IMR-90 (cell line): ENCODE measurements around the gene TP63. TPM values are rescaled to one million over a fixed set of nuclear protein-coding genes. Genes with fewer than 3 reads are reported as not detected.

Experiments
- ATAC-seq: fragments of 200-7000 bp; cut with Tn5 transposase; 2 replicates; pipeline ENCODE4 v1.9.1; 2020; ENCODE audit warnings: low read depth, mild to moderate bottlenecking, moderate library complexity
- BruUV-seq: library from RNA; stranded (reverse); fragments of 400-500 nt; replicated peaks from 2 replicates; lab custom pipeline; 2021; lab: Mats Ljungman, UMichigan
- CTCF ChIA-PET: fragments of 300-600 bp; formaldehyde crosslinking; extraction: SDS; loops from one replicate; lab custom pipeline; 2021; ENCODE audit warnings: antibody characterized with exemption; lab: Yijun Ruan, JAX
- POLR2A ChIA-PET: fragments of 300-600 bp; sonication (Branson Sonifier 250); formaldehyde crosslinking; loops from one replicate; lab custom pipeline; 2022; ENCODE audit warnings: antibody characterized with exemption; ENCODE audit not compliant: unreplicated experiment; lab: Charles Lee
- DNase-seq: peaks from one replicate; pipeline ENCODE4 v3.0.0; 2013
- H2AFZ ChIP-seq: replicated peaks from 2 replicates; pipeline ENCODE3; 2013; ENCODE audit warnings: low read length, mild to moderate bottlenecking; ENCODE audit not compliant: poor library complexity
- H2AK5ac ChIP-seq: 2 replicates; pipeline ENCODE4 v1.6.1; 2013; ENCODE audit warnings: low read depth, low read length, inconsistent platforms
- H2AK9ac ChIP-seq: replicated peaks from 2 replicates; pipeline ENCODE3; 2013; ENCODE audit warnings: mild to moderate bottlenecking, low read depth, low read length, moderate library complexity; ENCODE audit not compliant: poor library complexity
- H2BK120ac ChIP-seq: 2 replicates; pipeline ENCODE4 v1.6.1; 2013; ENCODE audit warnings: low read depth, low read length, inconsistent platforms
- H2BK15ac ChIP-seq: 3 replicates; pipeline ENCODE4 v1.6.1; 2013; ENCODE audit warnings: low read depth, low read length, inconsistent platforms
- H2BK20ac ChIP-seq: 2 replicates; pipeline ENCODE4 v1.6.1; 2013; ENCODE audit warnings: low read depth, mild to moderate bottlenecking, inconsistent platforms, low read length, moderate library complexity
- H2BK5ac ChIP-seq: 2 replicates; pipeline ENCODE4 v1.6.1; 2013; ENCODE audit warnings: mild to moderate bottlenecking, low read depth, low read length, inconsistent platforms; ENCODE audit not compliant: poor library complexity, severe bottlenecking
- H3K14ac ChIP-seq: replicated peaks from 2 replicates; pipeline ENCODE4 v1.6.1; 2013; ENCODE audit warnings: low read depth, low read length, inconsistent platforms
- H3K18ac ChIP-seq: 2 replicates; pipeline ENCODE4 v1.6.1; 2013; ENCODE audit warnings: low read depth, low read length, control low read depth
- H3K23ac ChIP-seq: 2 replicates; pipeline ENCODE4 v1.6.1; 2013; ENCODE audit warnings: low read depth, low read length, inconsistent platforms
- H3K27ac ChIP-seq: 2 replicates; pipeline ENCODE4 v1.5.1; 2013; ENCODE audit warnings: mild to moderate bottlenecking, control low read depth, low read length; ENCODE audit not compliant: insufficient read depth
- H3K27me3 ChIP-seq: 2 replicates; pipeline ENCODE4 v1.6.1; 2013; ENCODE audit warnings: low read length; ENCODE audit not compliant: control insufficient read depth, insufficient read depth
- H3K36me3 ChIP-seq: 2 replicates; pipeline ENCODE4 v1.6.1; 2013; ENCODE audit warnings: low read length, mixed read lengths; ENCODE audit not compliant: control insufficient read depth, insufficient read depth
- H3K4ac ChIP-seq: 2 replicates; pipeline ENCODE4 v1.6.1; 2013; ENCODE audit warnings: low read depth, low read length, inconsistent platforms
- H3K4me1 ChIP-seq: 2 replicates; pipeline ENCODE4 v1.6.1; 2013; ENCODE audit warnings: low read length, mixed read lengths; ENCODE audit not compliant: control insufficient read depth, insufficient read depth
- H3K4me2 ChIP-seq: 2 replicates; pipeline ENCODE4 v1.6.1; 2013; ENCODE audit warnings: low read depth, mild to moderate bottlenecking, control low read depth, low read length, moderate library complexity
- H3K4me3 ChIP-seq: 2 replicates; pipeline ENCODE4 v1.5.1; 2013; ENCODE audit warnings: low read depth, mild to moderate bottlenecking, control low read depth, low read length, moderate library complexity; ENCODE audit not compliant: insufficient read depth
- H3K56ac ChIP-seq: 2 replicates; pipeline ENCODE4 v1.6.1; 2013; ENCODE audit warnings: low read length, inconsistent platforms; ENCODE audit not compliant: insufficient read depth; ENCODE audit errors: extremely low read depth
- H3K79me1 ChIP-seq, 2 experiments: 2 replicates each; pipeline ENCODE4 v1.6.1; 2013; ENCODE audit warnings: low read length in 2 of 2, inconsistent platforms in 1 of 2, low read depth in 1 of 2
- H3K9ac ChIP-seq: 2 replicates; pipeline ENCODE4 v1.6.1; 2013; ENCODE audit warnings: low read depth, low read length, control low read depth
- H3K9me1 ChIP-seq: 2 replicates; pipeline ENCODE4 v1.6.1; 2013; ENCODE audit warnings: low read length, inconsistent platforms; ENCODE audit not compliant: insufficient read depth
- H3K9me3 ChIP-seq: 2 replicates; pipeline ENCODE4 v1.6.1; 2013; ENCODE audit warnings: low read length; ENCODE audit not compliant: control insufficient read depth, insufficient read depth
- H4K20me1 ChIP-seq: 2 replicates; pipeline ENCODE4 v1.6.1; 2013; ENCODE audit warnings: low read length, inconsistent platforms; ENCODE audit not compliant: insufficient read depth
- H4K5ac ChIP-seq: 2 replicates; pipeline ENCODE4 v1.6.1; 2013; ENCODE audit warnings: mild to moderate bottlenecking, low read depth, low read length, control low read depth
- H4K8ac ChIP-seq, 2 experiments: 2 replicates each; pipeline ENCODE4 v1.6.1; 2013; ENCODE audit warnings: low read depth in 2 of 2, low read length in 2 of 2, control low read depth in 1 of 2, inconsistent platforms in 1 of 2
- H4K91ac ChIP-seq: 2 replicates; pipeline ENCODE4 v1.6.1; 2013; ENCODE audit warnings: low read depth, low read length, inconsistent platforms; ENCODE audit not compliant: insufficient read depth
- BHLHE40 ChIP-seq: fragments of 150-350 bp; IDR thresholded peaks from 2 replicates; pipeline ENCODE4 v1.6.1; 2016; ENCODE audit warnings: mild to moderate bottlenecking, low read depth, low read length
- CEBPB ChIP-seq: IDR thresholded peaks from 2 replicates; pipeline ENCODE4 v1.6.1; 2012; ENCODE audit warnings: low read depth, low read length, improper control_type of control experiment
- CTCF ChIP-seq: conservative IDR thresholded peaks from 2 replicates; pipeline ENCODE4 v1.5.1; 2012; ENCODE audit warnings: mild to moderate bottlenecking, low read depth, low read length, improper control_type of control experiment
- ELK1 ChIP-seq: fragments of 150-350 bp; IDR thresholded peaks from 2 replicates; pipeline ENCODE4 v1.6.1; 2016; ENCODE audit warnings: low read depth, mild to moderate bottlenecking, low read length, moderate library complexity, borderline replicate concordance
- MAFK ChIP-seq: IDR thresholded peaks from 2 replicates; pipeline ENCODE4 v1.6.1; 2012; ENCODE audit warnings: low read depth, low read length, improper control_type of control experiment
- MAZ ChIP-seq: IDR thresholded peaks from 2 replicates; pipeline ENCODE4 v1.6.1; 2012; ENCODE audit warnings: low read depth, mild to moderate bottlenecking, low read length, improper control_type of control experiment, moderate library complexity, borderline replicate concordance
- MXI1 ChIP-seq: IDR thresholded peaks from 2 replicates; pipeline ENCODE4 v1.6.1; 2012; ENCODE audit warnings: low read depth, mild to moderate bottlenecking, low read length, moderate library complexity, borderline replicate concordance
- NFE2L2 ChIP-seq: fragments of 150-350 bp; IDR thresholded peaks from 2 replicates; pipeline ENCODE4 v1.6.1; 2016; ENCODE audit warnings: low read depth, mild to moderate bottlenecking, low read length
- POLR2A ChIP-seq: IDR thresholded peaks from 2 replicates; pipeline ENCODE4 v1.6.1; 2012; ENCODE audit warnings: mild to moderate bottlenecking, low read depth, low read length
- RAD21 ChIP-seq: IDR thresholded peaks from 2 replicates; pipeline ENCODE4 v1.6.1; 2012; ENCODE audit warnings: low read length, improper control_type of control experiment
- RCOR1 ChIP-seq: IDR thresholded peaks from 2 replicates; pipeline ENCODE4 v1.6.1; 2012; ENCODE audit warnings: mild to moderate bottlenecking, low read length, improper control_type of control experiment; ENCODE audit not compliant: insufficient replicate concordance
- SMC3 ChIP-seq: fragments of 150-350 bp; IDR thresholded peaks from 2 replicates; pipeline ENCODE4 v1.6.1; 2016; ENCODE audit warnings: low read depth, mild to moderate bottlenecking, antibody characterized with exemption, low read length, moderate library complexity
- USF2 ChIP-seq: fragments of 150-350 bp; IDR thresholded peaks from 2 replicates; pipeline ENCODE4 v1.6.1; 2017; ENCODE audit warnings: mild to moderate bottlenecking, antibody characterized with exemption, low read length, low read depth
- WGBS, 2 experiments: methylation state at CpG; one replicate each; pipeline versions ENCODE4 v1.1.5 to v1.1.7; 2013; ENCODE audit warnings: missing lambda C conversion rate in 2 of 2; ENCODE audit not compliant: insufficient read length in 1 of 2; ENCODE audit errors: extremely low coverage in 2 of 2; 5-methylcytosine and 5-hydroxymethylcytosine counted together
- dilution Hi-C: fragments of 300-500 bp; cut with HindIII; formaldehyde crosslinking; loops from one replicate; pipeline ENCODE4 v1.14.3; 2018; ENCODE audit warnings: low sequenced_read_pairs; ENCODE audit not compliant: unreplicated experiment
- in situ Hi-C: fragments of 300-500 bp; cut with MboI; formaldehyde crosslinking; loops from 3 replicates; pipeline ENCODE4 v1.14.3; 2019; ENCODE audit warnings: low sequenced_read_pairs, inconsistent platforms, mixed read lengths
- intact Hi-C: fragments of 100-400 bp; cut with micrococcal nuclease; formaldehyde crosslinking; loops from 2 replicates; pipeline ENCODE4 v1.10.0; 2022
- polyA plus RNA-seq, 3 experiments: library from polyadenylated mRNA; depleted of rRNA; stranded (reverse); fragments of >200 nt; gene quantifications; 2 replicates each; pipeline ENCODE4 v1.2.3, GENCODE V29; 2012; ENCODE audit warnings: low replicate concordance in 1 of 3
- total RNA-seq: library from RNA; depleted of rRNA; stranded (reverse); fragments of >200 nt; gene quantifications from 2 replicates; pipeline ENCODE4 v1.2.3, GENCODE V29; 2012

Gene TP63
- total and polyA plus RNA-seq, 2 of the 4 experiments (the other 2 are of a cell fraction), result not detected

GRCh38 chr3:189589179-189589569 is 42.0 kb upstream of the TP63 start:
- no peak overlapping the region for H3K9ac ChIP-seq
- no peak overlapping the region for H3K4me2 ChIP-seq
- no peak for TF ChIP-seq POLR2A
- no peak for TF ChIP-seq BHLHE40
- no peak for TF ChIP-seq MAZ
- no peak for TF ChIP-seq MAFK
- TF ChIP-seq ELK1, result no peak
- TF ChIP-seq MXI1, result no peak
- no peak for TF ChIP-seq USF2
- TF ChIP-seq NFE2L2, result no peak
- TF ChIP-seq RCOR1, result no peak
- TF ChIP-seq CTCF, result no peak
- no peak for TF ChIP-seq CEBPB
- TF ChIP-seq SMC3, result no peak
- no peak for TF ChIP-seq RAD21
- H4K8ac ChIP-seq, result no peak overlapping the region
- no peak overlapping the region for H2BK120ac ChIP-seq
- no peak overlapping the region for H4K91ac ChIP-seq
- H3K9me1 ChIP-seq, result no peaks in the 10 kb centered on the region
- no peaks in the 10 kb centered on the region for H3K79me1 ChIP-seq
- no peak overlapping the region for H3K56ac ChIP-seq
- no peak overlapping the region for H2BK5ac ChIP-seq
- H3K4ac ChIP-seq, result no peak overlapping the region
- no peaks in the 10 kb centered on the region for H3K4me1 ChIP-seq
- no peak overlapping the region for H2BK15ac ChIP-seq
- no peak overlapping the region for H2AK5ac ChIP-seq
- no peak overlapping the region for H3K27ac ChIP-seq
- H3K36me3 ChIP-seq, result no peaks in the 10 kb centered on the region
- in situ Hi-C loops (no loop called here), intact Hi-C loops (no loop called here), dilution Hi-C loops (no loop called here)
- H4K5ac ChIP-seq, result no peak overlapping the region
- CTCF ChIA-PET, result no interaction called here
- no TSS peak for BruUV-seq
- no peak overlapping the region for H3K4me3 ChIP-seq
- H4K20me1 ChIP-seq, result no peaks in the 10 kb centered on the region
- H3K9me3 ChIP-seq, result no peaks in the 10 kb centered on the region
- no peak overlapping the region for H2AK9ac ChIP-seq
- ATAC-seq (no peak), DNase-seq (no peak)
- H3K14ac ChIP-seq, result no peak overlapping the region
- no peak overlapping the region for H2BK20ac ChIP-seq
- WGBS, 2 experiments, result 83% methylated on average over 1 of the region's 1 CpG; no CpG with 5 or more reads in 1 of the 2 experiments
- POLR2A ChIA-PET, result no interaction called here
- H3K18ac ChIP-seq, result no peak overlapping the region
- H3K23ac ChIP-seq, result no peak overlapping the region
- no peaks in the 10 kb centered on the region for H3K27me3 ChIP-seq
- no peak overlapping the region for H2AFZ ChIP-seq
